Fibroblast of pulmonary artery (primary cell): ENCODE data around the gene ILF2.

Source experiments
- DNase-seq: peaks from one replicate; pipeline ENCODE4 v3.0.0-alpha.2; 2010; ENCODE audit warnings: low read depth
- H3K4me3 ChIP-seq: replicated peaks from 2 replicates; pipeline ENCODE4 v1.5.1; 2011; ENCODE audit warnings: low read depth, mild to moderate bottlenecking, control low read depth, low read length, moderate library complexity
- CTCF ChIP-seq: IDR thresholded peaks from 2 replicates; pipeline ENCODE4 v1.5.1; 2011; ENCODE audit warnings: mild to moderate bottlenecking, control low read depth, low read length, inconsistent platforms; ENCODE audit errors: missing control alignments

ILF2 gene

GRCh38 chr1:153626904-153627714 is 43.7 kb downstream of the ILF2 start, which contains the start of gene S100A13:
S100A13 (minus strand) TSS chr1:153627505; CDS start chr1:153626472, 1,033 bp downstream.
- peak within 1 kb of the TSS; percentile 76 for H3K4me3 ChIP-seq
- DNase-seq: peak; percentile 96
- TF ChIP-seq CTCF: peak; percentile 66

DNA sequence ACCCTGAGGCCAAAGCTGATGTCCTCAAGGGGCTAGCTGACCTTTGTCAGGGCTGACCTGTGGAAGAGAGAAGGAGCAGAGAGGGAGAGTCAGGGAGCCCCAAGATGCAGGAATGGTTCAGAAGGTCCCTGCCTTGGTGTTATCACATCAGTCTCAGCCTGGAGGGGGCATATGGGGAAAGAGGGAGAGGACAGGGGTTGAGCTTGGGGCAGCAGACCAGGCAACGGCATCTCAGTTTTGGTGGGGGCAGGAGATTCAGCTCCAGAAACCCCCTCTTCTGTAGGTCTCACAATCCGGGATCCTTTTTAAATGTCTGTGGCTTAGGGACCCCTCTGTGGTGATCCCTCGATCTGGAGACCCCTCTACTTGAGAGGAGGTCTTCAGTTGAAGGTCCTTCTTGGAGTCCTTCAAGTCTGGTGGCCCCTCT is 44.3 kb downstream of the ILF2 start:
- DNase-seq: no peak
- TF ChIP-seq CTCF: no peak
- H3K4me3 ChIP-seq: peak overlapping the region; percentile 76

DNA sequence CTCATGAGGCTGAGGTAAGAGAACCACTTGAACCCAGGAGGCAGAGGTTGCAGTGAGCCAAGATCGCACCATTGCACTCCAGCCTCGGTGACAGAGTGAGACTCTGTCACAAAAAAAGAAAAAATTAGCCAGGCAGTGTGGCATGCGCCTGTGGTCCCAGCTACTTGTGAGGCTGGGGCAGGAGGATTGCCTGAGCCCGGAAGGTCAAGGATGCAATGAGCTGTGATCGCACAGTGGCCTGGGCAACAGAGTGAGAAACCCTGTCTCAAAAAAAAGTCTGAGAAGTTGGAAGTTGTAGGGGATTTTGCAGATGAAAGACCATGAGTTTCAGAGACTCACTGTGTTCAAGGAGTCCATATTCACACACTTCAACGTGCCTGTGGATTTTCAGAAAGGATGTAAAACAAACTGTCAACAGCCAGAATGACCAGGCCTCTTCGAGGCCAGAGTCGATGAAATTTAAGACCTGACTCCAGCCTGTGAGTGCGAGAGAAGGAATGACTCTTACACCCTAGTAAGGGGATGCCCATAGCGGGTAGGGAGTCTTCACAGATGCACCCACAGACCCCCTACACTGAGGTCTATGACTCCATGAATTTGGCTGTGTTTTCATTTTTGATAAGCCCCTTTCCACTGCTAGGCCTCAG is 45.7 kb downstream of the ILF2 start:
- no peak for DNase-seq
- no peak overlapping the region for H3K4me3 ChIP-seq
- no peak for TF ChIP-seq CTCF

- no peak overlapping the region for H3K4me3 ChIP-seq
- TF ChIP-seq CTCF: no peak
- no peak for DNase-seq
Observed at GRCh38 chr1:153623101-153623500, 47.7 kb downstream of the ILF2 start.

GRCh38 chr1:153619171-153619570 is 51.6 kb downstream of the ILF2 start:
- H3K4me3 ChIP-seq: no peak overlapping the region
- no peak for DNase-seq
- no peak for TF ChIP-seq CTCF

GRCh38 chr1:153617663-153618062 is 53.1 kb downstream of the ILF2 start:
- H3K4me3 ChIP-seq: no peak overlapping the region
- peak; percentile 51 for DNase-seq
- peak; percentile 52 for TF ChIP-seq CTCF
